B cell (primary cell): Measurements from ENCODE around the gene MSMB. TPM values are rescaled to one million over a fixed set of nuclear protein-coding genes. Genes with fewer than 3 reads are reported as not detected.

Experiments
- ATAC-seq: fragments of 200-7000 bp; cut with Tn5 transposase; one replicate; pipeline ENCODE4 v1.10.0; 2021; ENCODE audit warnings: low read depth, mild to moderate bottlenecking, moderate number of reproducible peaks, moderate library complexity
- CTCF ChIA-PET: fragments of 350-600 bp; sonication (Branson Sonifier 250); formaldehyde crosslinking; loops from one replicate; lab custom pipeline; 2021; ENCODE audit warnings: antibody characterized with exemption, inconsistent platforms; lab: Charles Lee
- POLR2A ChIA-PET: fragments of 350-600 bp; sonication (Branson Sonifier 250); formaldehyde crosslinking; loops from one replicate; lab custom pipeline; 2021; ENCODE audit warnings: antibody characterized with exemption; lab: Charles Lee
- DNase-seq: peaks from one replicate; pipeline ENCODE4 v3.0.0; 2013
- H2AFZ ChIP-seq: 2 replicates; pipeline ENCODE4 v1.6.1; 2012; ENCODE audit warnings: mild to moderate bottlenecking, low read depth, low read length; ENCODE audit not compliant: insufficient read depth, poor library complexity, severe bottlenecking
- H3K27ac ChIP-seq, 2 donors: 1 replicate in 1 of 2; 2 replicates in 1 of 2; pipeline ENCODE4 v1.5.1; 2012 to 2013; ENCODE audit warnings: low read length in 2 of 2, mild to moderate bottlenecking in 2 of 2, moderate library complexity in 1 of 2
- H3K27me3 ChIP-seq, 4 experiments: fragments of 200-600 bp in 1 of 4; sonication (generic) in 1 of 4; replicated peaks in 1 of 4; 1 replicate in 2 of 4; 2 replicates in 2 of 4; pipeline versions ENCODE4 v1.6.1 to v1.7.0; 2013 to 2016; ENCODE audit warnings: low read length in 3 of 4, mild to moderate bottlenecking in 2 of 4, mixed read lengths in 1 of 4, moderate library complexity in 1 of 4; ENCODE audit not compliant: insufficient read depth in 4 of 4, control insufficient read depth in 3 of 4; ENCODE audit errors: control extremely low read depth in 1 of 4
- H3K36me3 ChIP-seq, 2 experiments: replicated peaks in 1 of 2; 1 replicate in 1 of 2; 2 replicates in 1 of 2; pipeline versions ENCODE4 v1.6.1 to v1.7.1; 2013; ENCODE audit warnings: low read length in 1 of 2; ENCODE audit not compliant: insufficient read depth in 2 of 2, control insufficient read depth in 1 of 2; ENCODE audit errors: control extremely low read depth in 1 of 2, extremely low read depth in 1 of 2
- H3K4me1 ChIP-seq, 2 donors: fragments of 200-600 bp in 1 of 2; sonication (generic) in 1 of 2; 1 replicate in 1 of 2; 2 replicates in 1 of 2; pipeline versions ENCODE4 v1.5.1 to v1.6.1; 2013 to 2017; ENCODE audit warnings: low read length in 2 of 2; ENCODE audit not compliant: control insufficient read depth in 2 of 2, insufficient read depth in 2 of 2
- H3K4me2 ChIP-seq: replicated peaks from 2 replicates; pipeline ENCODE3; 2012; ENCODE audit warnings: mild to moderate bottlenecking, low read depth, low read length; ENCODE audit not compliant: poor library complexity, severe bottlenecking
- H3K4me3 ChIP-seq, 5 experiments: fragments of 200-600 bp in 1 of 5; sonication (generic) in 1 of 5; 1 replicate in 3 of 5; 2 replicates in 2 of 5; pipeline versions ENCODE4 v1.5.1 to v1.7.0; 2011 to 2016; ENCODE audit warnings: low read length in 4 of 5, mild to moderate bottlenecking in 4 of 5, low read depth in 2 of 5, control low read depth in 1 of 5, moderate library complexity in 1 of 5; ENCODE audit not compliant: insufficient read depth in 1 of 5; ENCODE audit errors: control extremely low read depth in 1 of 5, extremely low read depth in 1 of 5
- H3K79me2 ChIP-seq: fragments of 200-600 bp; sonication (generic); one replicate; pipeline ENCODE4 v1.6.0; 2016; ENCODE audit warnings: low read length; ENCODE audit not compliant: control insufficient read depth, insufficient read depth
- H3K9ac ChIP-seq: fragments of 200-600 bp; sonication (generic); 2 replicates; pipeline ENCODE4 v1.6.1; 2017; ENCODE audit warnings: mild to moderate bottlenecking, low read length, moderate library complexity
- H3K9me3 ChIP-seq, 3 donors: one replicate each; pipeline versions ENCODE4 v1.6.1 to v1.7.1; 2013; ENCODE audit warnings: low read length in 2 of 3; ENCODE audit not compliant: control insufficient read depth in 2 of 3, insufficient read depth in 1 of 3; ENCODE audit errors: control extremely low read depth in 1 of 3
- H4K20me1 ChIP-seq: 2 replicates; pipeline ENCODE4 v1.6.0; 2012; ENCODE audit warnings: mild to moderate bottlenecking, low read length; ENCODE audit not compliant: insufficient read depth, control insufficient read depth, poor library complexity, severe bottlenecking
- H3K27ac Mint-ChIP-seq: one replicate; pipeline ENCODE4 v1.8.0; 2021; ENCODE audit warnings: mixed read lengths
- H3K27me3 Mint-ChIP-seq: one replicate; pipeline ENCODE4 v1.8.0; 2021; ENCODE audit warnings: mixed read lengths
- H3K4me1 Mint-ChIP-seq: one replicate; pipeline ENCODE4 v1.8.0; 2021; ENCODE audit warnings: mixed read lengths
- H3K4me3 Mint-ChIP-seq: one replicate; pipeline ENCODE4 v1.8.0; 2021; ENCODE audit warnings: mixed read lengths
- H3K9me3 Mint-ChIP-seq: one replicate; pipeline ENCODE4 v1.8.0; 2022; ENCODE audit warnings: mixed read lengths; ENCODE audit not compliant: insufficient read depth
- CTCF ChIP-seq: fragments of 200-600 bp; IDR thresholded peaks from one replicate; pipeline ENCODE4 v1.8.0; 2022; ENCODE audit warnings: antibody characterized with exemption, mild to moderate bottlenecking
- EZH2 ChIP-seq: IDR thresholded peaks from 2 replicates; pipeline ENCODE4 v1.6.1; 2012; ENCODE audit warnings: borderline replicate concordance, low read depth, mild to moderate bottlenecking, moderate library complexity, low read length; ENCODE audit not compliant: insufficient read depth, poor library complexity, severe bottlenecking
- WGBS: methylation state at CpG from one replicate; pipeline ENCODE4 v1.1.5; 2013; ENCODE audit warnings: missing lambda C conversion rate; ENCODE audit not compliant: insufficient coverage; 5-methylcytosine and 5-hydroxymethylcytosine counted together
- intact Hi-C: fragments of 100-400 bp; cut with micrococcal nuclease; formaldehyde crosslinking; loops from one replicate; pipeline ENCODE4 v1.10.0; 2022
- polyA plus RNA-seq: library from polyadenylated mRNA; depleted of rRNA; stranded (reverse); fragments of >200 nt; gene quantifications from 2 replicates; pipeline ENCODE4 v1.2.3, GENCODE V29; 2012
- total RNA-seq, 2 donors: library from RNA; stranded (reverse); fragments of 120-200 nt in 1 of 2; gene quantifications; 1 replicate in 1 of 2; 2 replicates in 1 of 2; pipeline versions ENCODE4 v1.2.3 to v1.2.4, GENCODE V29; 2013 to 2022

MSMB gene
- total and polyA plus RNA-seq, 2 donors (not counting 1 experiment from before 2014, with no cell fraction given) = not detected

DNA sequence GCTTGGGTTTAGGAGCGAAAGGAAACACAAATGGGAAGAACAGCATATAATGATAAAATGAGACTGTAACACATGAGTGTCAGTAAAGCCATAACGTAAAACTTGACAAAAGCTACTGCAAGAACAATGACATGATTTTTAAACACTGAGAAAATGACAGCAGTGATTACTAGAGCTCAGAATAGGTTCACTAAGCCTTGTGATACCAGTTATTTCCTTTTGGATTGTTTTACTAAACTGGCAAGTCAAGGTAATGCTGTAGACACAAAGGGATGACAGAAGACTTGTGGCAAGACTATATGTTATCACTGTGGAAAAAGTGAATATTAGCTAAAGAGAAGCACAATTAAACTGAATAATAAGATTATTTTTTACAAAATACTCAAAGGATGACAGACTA is 28.3 kb downstream of the MSMB start:
- DNase-seq (no peak), ATAC-seq (no peak)
- no peak overlapping the region for H3K27ac Mint-ChIP-seq
- Histone ChIP-seq H2AFZ (no peak overlapping the region), H3K79me2 (peaks cover 71% of the 10 kb centered on the region), H3K9me3 (no peaks in the 10 kb centered on the region), H3K27ac (peak overlapping the region in 1 of 2 donors; percentile 37), H3K4me2 (no peak overlapping the region), H3K27me3 (no peaks in the 10 kb centered on the region), H3K36me3 (peaks cover 9 to 39% of the 10 kb centered on the region in 2 experiments), H3K9ac (no peak overlapping the region), H4K20me1 (peaks cover 75% of the 10 kb centered on the region), H3K4me3 (no peak overlapping the region), H3K4me1 (peaks cover 21 to 24% of the 10 kb centered on the region in 2 donors)
- 100% methylated on average over 1 of the region's 2 CpGs for WGBS
- no peak for TF ChIP-seq EZH2
- no peak for TF ChIP-seq CTCF
- H3K9me3 Mint-ChIP-seq = no peaks in the 10 kb centered on the region
- no peak overlapping the region for H3K4me3 Mint-ChIP-seq
- H3K27me3 Mint-ChIP-seq = no peaks in the 10 kb centered on the region
- peaks cover 46% of the 10 kb centered on the region for H3K4me1 Mint-ChIP-seq
- CTCF ChIA-PET = interaction anchor here (1.3 to 3.7 kb wide), 2 partner anchors 9 to 11 kb away, joined by 3 to 20 read pairs; no protein-coding TSS in a partner anchor
- POLR2A ChIA-PET = interaction anchor here (0.6 kb wide), 1 partner anchor 11 kb away, joined by 4 read pairs; no protein-coding TSS in a partner anchor
- intact Hi-C loops = no loop called here

GRCh38 chr10:46016811-46017210 is 29.3 kb downstream of the MSMB start:
- Histone ChIP-seq H3K9me3 (no peaks in the 10 kb centered on the region), H3K79me2 (peaks cover 62% of the 10 kb centered on the region), H3K9ac (no peak overlapping the region), H2AFZ (no peak overlapping the region), H3K27me3 (no peaks in the 10 kb centered on the region), H3K4me1 (peaks cover 21 to 22% of the 10 kb centered on the region in 2 donors), H3K4me3 (no peak overlapping the region), H4K20me1 (peaks cover 66% of the 10 kb centered on the region), H3K4me2 (no peak overlapping the region), H3K27ac (no peak overlapping the region), H3K36me3 (peaks cover 11 to 47% of the 10 kb centered on the region in 2 experiments)
- no peaks in the 10 kb centered on the region for H3K27me3 Mint-ChIP-seq
- no peak overlapping the region for H3K27ac Mint-ChIP-seq
- intact Hi-C loops = no loop called here
- no peak overlapping the region for H3K4me3 Mint-ChIP-seq
- CTCF ChIA-PET = interaction anchor here (3.7 kb wide), 1 partner anchor 12 kb away, joined by 20 read pairs; no protein-coding TSS in a partner anchor
- H3K9me3 Mint-ChIP-seq = no peaks in the 10 kb centered on the region
- POLR2A ChIA-PET = no interaction called here
- WGBS = no CpG with 5 or more reads among the region's 1 CpG
- DNase-seq (no peak), ATAC-seq (no peak)
- H3K4me1 Mint-ChIP-seq = peaks cover 41% of the 10 kb centered on the region
- TF ChIP-seq EZH2 (no peak), CTCF (no peak)
